Neural progenitor cell (in vitro differentiated cells): ENCODE results near the gene PKD2L1. TPM values are rescaled to one million over a fixed set of nuclear protein-coding genes. Genes with fewer than 3 reads are reported as not detected.

Source experiments
- DNase-seq: peaks from one replicate; pipeline ENCODE4 v3.0.0-alpha.2; 2016; ENCODE audit warnings: low spot score
- H2AFZ ChIP-seq: fragments of 200-600 bp; sonication (generic); replicated peaks from 2 replicates; pipeline ENCODE4 v1.6.1; 2016; ENCODE audit warnings: antibody characterized with exemption
- H3F3A ChIP-seq: fragments of 200-600 bp; sonication (generic); 2 replicates; pipeline ENCODE4 v1.6.1; 2016; ENCODE audit warnings: antibody characterized with exemption, low read depth
- H3K27ac ChIP-seq: fragments of 200-600 bp; sonication (generic); 2 replicates; pipeline ENCODE4 v1.5.1; 2016; ENCODE audit warnings: mild to moderate bottlenecking
- H3K27me3 ChIP-seq: fragments of 200-600 bp; sonication (generic); 2 replicates; pipeline ENCODE4 v1.6.1; 2016; ENCODE audit warnings: mild to moderate bottlenecking, moderate library complexity
- H3K36me3 ChIP-seq: fragments of 200-600 bp; sonication (generic); 2 replicates; pipeline ENCODE4 v1.5.1; 2016
- H3K4me1 ChIP-seq: fragments of 200-600 bp; sonication (generic); 2 replicates; pipeline ENCODE4 v1.6.1; 2016; ENCODE audit warnings: mixed run types
- H3K4me2 ChIP-seq: fragments of 200-600 bp; sonication (generic); 2 replicates; pipeline ENCODE4 v1.6.1; 2016
- H3K4me3 ChIP-seq: fragments of 200-600 bp; sonication (generic); 2 replicates; pipeline ENCODE4 v1.5.1; 2016
- H3K79me2 ChIP-seq: fragments of 200-600 bp; sonication (generic); 2 replicates; pipeline ENCODE4 v1.6.1; 2016; ENCODE audit warnings: low read depth
- H3K9ac ChIP-seq: fragments of 200-600 bp; sonication (generic); 2 replicates; pipeline ENCODE4 v1.6.1; 2016
- H3K9me3 ChIP-seq: fragments of 200-600 bp; sonication (generic); 2 replicates; pipeline ENCODE4 v1.5.1; 2016; ENCODE audit warnings: low read depth
- H4K20me1 ChIP-seq: fragments of 200-600 bp; sonication (generic); 2 replicates; pipeline ENCODE4 v1.6.1; 2016; ENCODE audit warnings: low read depth
- H3K27ac Mint-ChIP-seq: 3 replicates; pipeline ENCODE4 v1.8.0; 2021; ENCODE audit warnings: mixed read lengths
- H3K27me3 Mint-ChIP-seq: 2 replicates; pipeline ENCODE4 v1.8.0; 2022; ENCODE audit warnings: low read depth, mild to moderate bottlenecking, inconsistent platforms, moderate library complexity, mixed read lengths; ENCODE audit not compliant: insufficient read depth
- H3K36me3 Mint-ChIP-seq: 3 replicates; pipeline ENCODE4 v1.8.0; 2021; ENCODE audit warnings: mixed read lengths
- H3K4me1 Mint-ChIP-seq: 3 replicates; pipeline ENCODE4 v1.8.0; 2021; ENCODE audit warnings: mixed read lengths
- H3K4me3 Mint-ChIP-seq: 3 replicates; pipeline ENCODE4 v1.8.0; 2021; ENCODE audit warnings: mild to moderate bottlenecking, moderate library complexity, mixed read lengths
- H3K9me3 Mint-ChIP-seq: 3 replicates; pipeline ENCODE4 v1.8.0; 2020; ENCODE audit warnings: mixed read lengths
- EZH2 ChIP-seq: fragments of 200-600 bp; sonication (generic); IDR thresholded peaks from 2 replicates; pipeline ENCODE4 v1.6.1; 2017; ENCODE audit warnings: antibody characterized with exemption, mild to moderate bottlenecking, moderate library complexity
- EZH2phosphoT487 ChIP-seq: fragments of 200-600 bp; sonication (generic); IDR thresholded peaks from 2 replicates; pipeline ENCODE4 v1.6.1; 2017; ENCODE audit warnings: antibody characterized with exemption
- total RNA-seq: library from RNA; depleted of rRNA; stranded (reverse); fragments of >200 nt; gene quantifications from 2 replicates; pipeline ENCODE4 v1.2.3, GENCODE V29; 2015; ENCODE audit warnings: low replicate concordance
- TF ChIP-seq, protein P1 (sequence below): fragments of 200-600 bp; sonication (generic); IDR thresholded peaks from 2 replicates; pipeline ENCODE4 v1.5.1; 2017; ENCODE audit warnings: antibody characterized with exemption, mild to moderate bottlenecking

Gene PKD2L1
- total RNA-seq, 1 donor from 2014 or later, result not detected

DNA sequence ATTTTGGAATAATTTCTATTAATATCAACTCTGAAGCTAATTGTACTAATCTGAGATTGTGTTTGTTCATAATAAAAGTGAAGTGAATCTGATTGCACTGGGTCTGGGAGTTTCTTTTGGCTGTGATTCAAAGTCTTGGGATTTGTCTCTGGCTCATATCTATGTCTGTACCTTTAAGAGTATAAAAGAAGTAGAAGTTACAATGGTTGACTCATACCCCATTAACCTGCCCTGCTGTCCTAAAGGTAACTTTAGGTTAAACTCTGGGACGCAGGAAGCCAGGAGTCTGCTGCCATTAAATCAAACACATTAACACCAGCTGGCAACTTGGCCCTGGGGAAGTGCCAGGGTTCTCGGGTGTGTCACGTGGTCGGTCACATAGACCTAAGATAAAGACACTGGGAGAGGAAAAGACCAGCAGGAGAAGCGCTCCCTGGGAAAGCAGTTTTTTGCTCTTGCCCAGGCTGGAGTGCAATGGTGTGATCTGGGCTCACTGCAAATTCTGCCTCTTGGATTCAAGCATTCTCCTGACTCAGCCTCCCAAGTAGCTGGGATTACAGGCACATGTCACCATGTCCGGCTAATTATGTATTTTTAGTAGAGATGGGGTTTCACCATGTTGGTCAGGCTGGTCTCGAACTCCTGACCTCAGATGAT lies 34.8 kb upstream of the PKD2L1 start:
- Histone ChIP-seq H3K79me2 (peaks cover 12% of the 10 kb centered on the region), H3K27ac (peak overlapping the region; percentile 60), H3K4me2 (no peak overlapping the region), H3K9ac (no peak overlapping the region), H3F3A (peaks cover 59% of the 10 kb centered on the region), H3K4me1 (no peaks in the 10 kb centered on the region), H3K36me3 (peaks cover 9% of the 10 kb centered on the region), H3K9me3 (no peaks in the 10 kb centered on the region), H3K4me3 (no peak overlapping the region), H4K20me1 (peaks cover 41% of the 10 kb centered on the region), H3K27me3 (no peaks in the 10 kb centered on the region), H2AFZ (no peak overlapping the region)
- Mint-ChIP-seq H3K4me3 (no peak overlapping the region), H3K36me3 (peaks cover 31% of the 10 kb centered on the region), H3K27me3 (peaks cover 3% of the 10 kb centered on the region), H3K4me1 (peaks cover 28% of the 10 kb centered on the region), H3K9me3 (no peaks in the 10 kb centered on the region), H3K27ac (no peak overlapping the region)
- no peak for DNase-seq
- TF ChIP-seq, protein P1, sequence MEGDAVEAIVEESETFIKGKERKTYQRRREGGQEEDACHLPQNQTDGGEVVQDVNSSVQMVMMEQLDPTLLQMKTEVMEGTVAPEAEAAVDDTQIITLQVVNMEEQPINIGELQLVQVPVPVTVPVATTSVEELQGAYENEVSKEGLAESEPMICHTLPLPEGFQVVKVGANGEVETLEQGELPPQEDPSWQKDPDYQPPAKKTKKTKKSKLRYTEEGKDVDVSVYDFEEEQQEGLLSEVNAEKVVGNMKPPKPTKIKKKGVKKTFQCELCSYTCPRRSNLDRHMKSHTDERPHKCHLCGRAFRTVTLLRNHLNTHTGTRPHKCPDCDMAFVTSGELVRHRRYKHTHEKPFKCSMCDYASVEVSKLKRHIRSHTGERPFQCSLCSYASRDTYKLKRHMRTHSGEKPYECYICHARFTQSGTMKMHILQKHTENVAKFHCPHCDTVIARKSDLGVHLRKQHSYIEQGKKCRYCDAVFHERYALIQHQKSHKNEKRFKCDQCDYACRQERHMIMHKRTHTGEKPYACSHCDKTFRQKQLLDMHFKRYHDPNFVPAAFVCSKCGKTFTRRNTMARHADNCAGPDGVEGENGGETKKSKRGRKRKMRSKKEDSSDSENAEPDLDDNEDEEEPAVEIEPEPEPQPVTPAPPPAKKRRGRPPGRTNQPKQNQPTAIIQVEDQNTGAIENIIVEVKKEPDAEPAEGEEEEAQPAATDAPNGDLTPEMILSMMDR, result no peak
- TF ChIP-seq EZH2phosphoT487, result no peak
- no peak for TF ChIP-seq EZH2

GRCh38 chr10:100364175-100364574 lies 34.1 kb upstream of the PKD2L1 start:
- peak overlapping the region; percentile 79 for H3K27ac ChIP-seq
- Mint-ChIP-seq H3K9me3 (no peaks in the 10 kb centered on the region), H3K4me1 (peaks cover 31% of the 10 kb centered on the region), H3K36me3 (peaks cover 38% of the 10 kb centered on the region), H3K27ac (no peak overlapping the region), H3K4me3 (no peak overlapping the region), H3K27me3 (peaks cover 2% of the 10 kb centered on the region)
- no peak overlapping the region for H3K9ac ChIP-seq
- peaks cover 48% of the 10 kb centered on the region for H4K20me1 ChIP-seq
- H3K4me2 ChIP-seq, result no peak overlapping the region
- H3K36me3 ChIP-seq, result peaks cover 13% of the 10 kb centered on the region
- H2AFZ ChIP-seq, result no peak overlapping the region
- TF ChIP-seq EZH2, result no peak
- no peak for TF ChIP-seq EZH2phosphoT487
- TF ChIP-seq, protein P1, result no peak
- peaks cover 2% of the 10 kb centered on the region for H3K4me1 ChIP-seq
- H3F3A ChIP-seq, result peaks cover 66% of the 10 kb centered on the region
- H3K79me2 ChIP-seq, result peaks cover 19% of the 10 kb centered on the region
- no peak for DNase-seq
- no peaks in the 10 kb centered on the region for H3K27me3 ChIP-seq
- H3K4me3 ChIP-seq, result no peak overlapping the region
- no peaks in the 10 kb centered on the region for H3K9me3 ChIP-seq

- H3K27me3 ChIP-seq, result no peaks in the 10 kb centered on the region
- Mint-ChIP-seq H3K4me1 (peaks cover 35% of the 10 kb centered on the region), H3K27me3 (peaks cover 5% of the 10 kb centered on the region), H3K27ac (no peak overlapping the region), H3K9me3 (no peaks in the 10 kb centered on the region), H3K4me3 (no peak overlapping the region), H3K36me3 (peaks cover 43% of the 10 kb centered on the region)
- peaks cover 28% of the 10 kb centered on the region for H3K79me2 ChIP-seq
- no peak overlapping the region for H3K4me2 ChIP-seq
- peaks cover 16% of the 10 kb centered on the region for H3K36me3 ChIP-seq
- no peak for DNase-seq
- peaks cover 5% of the 10 kb centered on the region for H3K4me1 ChIP-seq
- peak overlapping the region; percentile 20 for H3K9ac ChIP-seq
- no peak overlapping the region for H3K4me3 ChIP-seq
- TF ChIP-seq, protein P1, result no peak
- TF ChIP-seq EZH2 (no peak), EZH2phosphoT487 (no peak)
- no peaks in the 10 kb centered on the region for H3K9me3 ChIP-seq
- peak overlapping the region; percentile 79 for H3K27ac ChIP-seq
- peaks cover 75% of the 10 kb centered on the region for H3F3A ChIP-seq
- peaks cover 59% of the 10 kb centered on the region for H4K20me1 ChIP-seq
- no peak overlapping the region for H2AFZ ChIP-seq
Observed at GRCh38 chr10:100362570-100363496, 32.8 kb upstream of the PKD2L1 start.
